WERI-Rb-1 (cell line): ENCODE results near the gene FBXW9.
"Not testable (repeated sequence)": the region's sequence is repeated elsewhere in the genome, so short reads cannot be mapped to it uniquely, and the experiment has no call there.

Source experiments
- DNase-seq: peaks from one replicate; pipeline ENCODE4 v3.0.0-alpha.2; 2020
- H3K27ac ChIP-seq: fragments of 250-450 bp; sonication (Bioruptor Pico); 2 replicates; pipeline ENCODE4 v1.5.1; 2020; ENCODE audit warnings: mild to moderate bottlenecking, moderate library complexity
- H3K27me3 ChIP-seq: fragments of 250-450 bp; sonication (Bioruptor Pico); 2 replicates; pipeline ENCODE4 v1.5.1; 2021; ENCODE audit warnings: mild to moderate bottlenecking, low read depth, moderate library complexity; ENCODE audit not compliant: insufficient read depth, severe bottlenecking
- H3K36me3 ChIP-seq: fragments of 250-450 bp; sonication (Bioruptor Pico); 2 replicates; pipeline ENCODE4 v1.5.1; 2020; ENCODE audit warnings: mild to moderate bottlenecking, moderate library complexity
- H3K4me3 ChIP-seq: 2 replicates; pipeline ENCODE4 v1.5.1; 2011; ENCODE audit warnings: low read depth, mild to moderate bottlenecking, control low read depth, low read length
- H3K9me3 ChIP-seq: fragments of 250-450 bp; sonication (Bioruptor Pico); 2 replicates; pipeline ENCODE4 v1.5.1; 2021; ENCODE audit warnings: mild to moderate bottlenecking, moderate library complexity; ENCODE audit not compliant: severe bottlenecking
- CTCF ChIP-seq: IDR thresholded peaks from 2 replicates; pipeline ENCODE4 v1.5.1; 2011; ENCODE audit warnings: low read depth, mild to moderate bottlenecking, control low read depth, inconsistent platforms, low read length

FBXW9 gene

GRCh38 chr19:12681074-12681987, 15.1 kb downstream of the FBXW9 start, which contains the start of gene DHPS:
DHPS (minus strand) TSS chr19:12681880; CDS start chr19:12681766, 114 bp downstream.
- peak within 1 kb of the TSS; percentile 97 for H3K27ac ChIP-seq
- H3K36me3 ChIP-seq = peaks cover 36% of the 10 kb centered on the region
- no peaks in the 10 kb centered on the region for H3K9me3 ChIP-seq
- H3K27me3 ChIP-seq = no peaks in the 10 kb centered on the region
- TF ChIP-seq CTCF = no peak
- DNase-seq = peak; percentile 95
- peak within 1 kb of the TSS; percentile 75 for H3K4me3 ChIP-seq

DNA sequence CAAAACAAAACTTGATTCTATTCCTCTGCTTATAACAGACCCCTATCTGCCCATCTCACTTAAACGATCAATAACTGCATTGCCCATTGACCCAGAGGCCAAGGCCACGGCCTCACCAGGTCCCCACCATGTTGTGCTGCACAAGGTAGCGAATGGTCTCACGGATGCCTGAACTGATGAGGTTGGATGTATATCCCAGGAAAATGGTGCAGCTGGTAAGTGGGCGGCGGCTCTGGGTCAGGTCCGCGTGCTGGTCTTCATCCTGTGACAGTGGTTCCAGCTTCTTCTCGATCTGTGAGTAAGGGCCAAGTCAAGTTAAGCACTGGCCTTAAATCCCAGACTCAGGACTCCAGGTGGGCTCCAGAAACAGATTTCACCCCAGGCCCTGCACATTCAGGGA, 16.4 kb downstream of the FBXW9 start:
- peaks cover 49% of the 10 kb centered on the region for H3K36me3 ChIP-seq
- no peak for DNase-seq
- H3K4me3 ChIP-seq = no peak overlapping the region
- TF ChIP-seq CTCF = no peak
- H3K27ac ChIP-seq = no peak overlapping the region
- H3K9me3 ChIP-seq = no peaks in the 10 kb centered on the region
- no peaks in the 10 kb centered on the region for H3K27me3 ChIP-seq

- H3K36me3 ChIP-seq = peaks cover 66% of the 10 kb centered on the region
- H3K4me3 ChIP-seq, H3K9me3 ChIP-seq, H3K27me3 ChIP-seq, DNase-seq, H3K27ac ChIP-seq: not testable (repeated sequence)
Observed at GRCh38 chr19:12678039-12678438, 18.4 kb downstream of the FBXW9 start.

DNA sequence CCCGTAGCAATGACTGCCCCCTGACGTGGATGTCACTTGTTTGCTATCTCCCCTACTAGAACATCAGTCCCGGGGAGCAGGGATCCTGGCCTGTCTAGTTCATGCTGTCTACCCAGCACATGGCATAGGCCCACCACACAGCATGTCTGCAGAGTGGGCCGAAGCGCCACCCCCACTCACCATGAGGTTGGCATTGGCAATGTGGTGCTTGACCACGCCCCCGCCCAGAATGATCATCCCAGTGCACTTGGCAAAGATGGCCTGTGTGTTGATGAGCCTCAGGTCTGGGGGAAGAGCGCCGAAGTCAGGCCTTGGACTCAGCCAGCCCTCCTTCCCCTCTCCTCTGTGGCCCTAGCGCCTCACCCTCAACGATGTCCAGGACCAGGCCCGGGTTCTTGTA, 19.5 kb downstream of the FBXW9 start:
- H3K36me3 ChIP-seq = peaks cover 73% of the 10 kb centered on the region
- TF ChIP-seq CTCF = no peak
- H3K4me3 ChIP-seq = no peak overlapping the region
- no peaks in the 10 kb centered on the region for H3K27me3 ChIP-seq
- DNase-seq = no peak
- no peak overlapping the region for H3K27ac ChIP-seq
- H3K9me3 ChIP-seq = no peaks in the 10 kb centered on the region

DNA sequence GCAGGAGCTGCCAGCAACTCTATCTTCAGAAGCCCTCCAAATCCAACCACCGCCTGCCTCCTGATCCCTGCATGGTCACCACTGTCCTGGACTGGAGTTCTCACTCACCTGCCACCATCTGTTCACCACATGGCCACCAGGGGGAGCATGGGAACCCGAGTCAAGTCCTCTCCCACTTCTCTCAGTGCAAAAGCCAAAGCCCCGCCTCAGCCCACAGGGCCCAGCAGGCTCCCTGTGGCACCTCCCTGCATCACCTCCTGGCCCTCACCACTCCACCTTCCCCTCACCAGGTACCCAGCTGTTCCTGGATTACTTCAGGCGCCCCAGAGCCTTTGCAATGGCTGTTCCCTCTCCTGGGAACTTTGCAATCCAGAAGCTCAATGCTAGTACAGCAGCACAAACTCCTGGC, 20.0 kb downstream of the FBXW9 start:
- peak; percentile 94 for TF ChIP-seq CTCF
- DNase-seq = peak; percentile 94
- Histone ChIP-seq H3K4me3 (no peak overlapping the region), H3K9me3 (no peaks in the 10 kb centered on the region), H3K36me3 (peaks cover 79% of the 10 kb centered on the region), H3K27ac (no peak overlapping the region), H3K27me3 (no peaks in the 10 kb centered on the region)

DNA sequence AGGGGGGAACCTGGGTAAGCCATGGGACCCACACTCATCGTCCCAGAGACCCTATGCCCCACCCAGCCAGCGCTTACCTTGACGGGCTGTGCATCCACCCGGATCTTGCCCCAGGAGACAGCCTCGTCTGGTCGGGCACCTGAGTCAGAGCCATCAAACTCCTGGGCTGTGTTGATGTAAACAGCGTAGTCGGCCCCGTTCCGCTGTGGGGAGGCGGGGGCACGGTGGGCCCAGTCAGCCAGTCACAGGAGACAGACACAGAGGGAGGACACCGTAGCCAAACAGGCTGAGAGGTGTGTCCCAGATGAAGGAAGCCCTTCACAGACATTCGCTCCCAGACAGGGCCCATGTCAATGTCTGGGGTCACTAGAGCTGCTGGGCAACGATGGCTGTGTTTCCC, 20.5 kb downstream of the FBXW9 start:
- Histone ChIP-seq H3K36me3 (peaks cover 83% of the 10 kb centered on the region), H3K27me3 (no peaks in the 10 kb centered on the region), H3K27ac (no peak overlapping the region), H3K9me3 (no peaks in the 10 kb centered on the region), H3K4me3 (no peak overlapping the region)
- DNase-seq = no peak
- TF ChIP-seq CTCF = no peak
